NCI-H2171 (cell line): ENCODE data around the gene CTNNA1.

Experiments used
- DNase-seq: peaks from one replicate; lab custom pipeline; 2025; lab: John Stamatoyannopoulos, UW

Gene CTNNA1

DNA sequence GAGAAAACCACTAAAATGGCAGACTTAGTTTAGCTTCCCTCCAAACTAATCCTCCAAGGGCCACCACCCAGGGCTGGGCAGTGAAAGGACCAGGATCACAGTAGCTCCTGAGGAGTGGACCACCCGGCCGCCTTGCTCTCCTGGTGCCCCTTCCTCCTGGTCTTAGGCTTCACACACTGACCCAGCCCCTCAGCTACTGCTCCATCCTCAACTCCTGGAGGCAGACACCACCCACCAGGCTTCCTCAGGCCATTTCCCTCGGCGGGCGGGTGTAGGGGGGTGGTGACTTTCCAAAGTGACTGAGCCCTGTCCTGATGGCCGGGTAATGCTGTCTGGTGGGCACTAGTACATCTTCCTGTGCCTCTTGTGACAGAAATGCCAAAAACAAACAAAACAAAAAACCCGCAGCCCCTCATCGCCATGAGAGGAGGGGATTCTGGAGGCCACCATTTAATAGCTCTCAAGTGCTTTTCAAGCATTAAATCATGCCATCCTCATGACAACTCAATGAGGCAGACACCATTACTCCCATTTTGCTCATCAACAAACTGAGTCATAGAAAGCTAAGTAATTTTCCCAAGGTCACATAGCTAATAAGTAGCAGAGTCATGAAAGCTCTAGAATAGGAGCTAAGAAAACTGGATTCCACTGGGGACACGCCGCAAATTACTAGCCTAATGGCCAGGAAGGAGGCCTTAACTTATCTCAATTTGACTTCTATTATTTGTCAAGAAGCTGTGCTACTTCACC is 213.2 kb downstream of the CTNNA1 start:
- DNase-seq: no peak

DNA sequence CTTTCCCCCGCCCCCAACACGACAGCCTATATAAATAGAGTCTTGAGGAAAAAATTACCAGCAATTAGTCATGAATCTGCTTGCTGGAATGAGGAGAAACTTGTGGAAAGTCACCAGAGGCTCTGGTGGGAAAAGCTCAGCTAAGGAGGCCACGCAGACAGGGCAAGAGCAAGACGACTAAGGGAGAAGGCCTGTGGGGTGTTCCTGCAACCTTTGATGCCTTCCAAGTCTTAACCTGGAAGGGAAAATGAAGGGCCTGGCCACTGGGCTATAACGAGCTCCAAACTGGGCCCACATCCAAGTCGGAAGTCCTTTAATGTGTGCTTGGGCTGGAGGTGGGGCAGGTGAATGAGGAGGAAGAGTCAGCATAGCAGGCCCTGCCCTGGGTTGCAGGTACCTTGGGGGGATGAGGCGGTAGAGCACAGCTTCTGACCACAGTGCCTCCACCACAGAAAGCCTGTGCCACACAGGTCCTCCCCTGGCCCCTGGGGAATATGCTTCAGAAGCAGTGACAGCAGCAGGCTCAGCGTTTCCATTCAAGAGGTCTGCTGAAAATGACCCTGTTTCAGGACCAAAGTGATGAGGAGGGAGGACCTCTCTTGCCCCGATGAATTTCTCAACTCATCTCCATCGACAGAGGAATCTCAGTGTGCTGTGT is 214.7 kb downstream of the CTNNA1 start:
- no peak for DNase-seq

DNA sequence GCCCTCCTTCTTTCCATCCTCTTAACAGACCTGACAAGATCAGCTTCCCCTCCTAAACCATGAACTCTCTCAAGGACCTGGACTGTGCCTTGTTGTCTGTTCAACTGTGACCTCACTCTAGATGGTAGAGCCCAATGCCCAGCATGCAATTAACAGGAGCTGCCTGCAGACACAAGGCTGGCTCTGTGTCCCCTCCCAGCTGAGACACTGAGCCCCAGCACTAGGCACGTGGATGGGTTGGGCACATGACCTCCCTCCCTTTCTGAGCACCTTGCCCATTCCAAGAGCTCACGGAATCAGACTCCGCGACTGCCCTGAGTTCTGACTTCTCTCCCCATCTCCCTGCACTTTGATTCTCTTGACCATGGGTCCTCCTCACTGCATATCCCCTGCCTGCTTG is 215.4 kb downstream of the CTNNA1 start:
- no peak for DNase-seq

DNA sequence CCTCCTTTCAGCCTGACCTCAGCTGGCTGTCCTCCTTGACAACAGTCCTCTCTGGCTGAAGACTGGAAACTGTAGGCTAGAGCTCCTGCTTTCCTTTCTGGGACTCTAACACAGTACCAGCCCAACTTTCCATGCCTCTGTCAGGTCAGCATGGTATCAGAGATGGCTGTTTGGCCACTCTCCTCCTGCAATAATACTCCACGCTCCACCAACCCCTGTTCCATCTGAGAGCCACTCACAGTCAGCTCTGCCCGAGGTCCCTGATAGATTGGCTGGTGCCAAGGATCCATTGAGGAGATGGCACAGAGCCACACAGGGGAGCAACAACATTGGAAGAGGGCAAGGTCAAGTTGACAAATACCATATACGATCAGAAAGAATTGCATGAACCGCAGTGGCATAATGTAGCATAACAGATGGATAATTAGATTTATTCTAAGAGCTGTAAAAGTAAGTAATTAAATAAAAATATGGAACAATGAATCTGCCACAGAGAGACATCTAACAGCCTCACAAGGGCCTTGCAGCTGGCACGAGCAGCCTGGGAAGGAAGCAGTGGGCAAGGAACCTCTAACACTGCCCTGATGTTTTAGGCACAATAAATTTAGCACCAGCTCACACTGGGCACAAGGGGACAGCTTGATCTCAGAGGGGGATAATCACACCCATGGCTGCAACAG is 216.2 kb downstream of the CTNNA1 start:
- no peak for DNase-seq

DNA sequence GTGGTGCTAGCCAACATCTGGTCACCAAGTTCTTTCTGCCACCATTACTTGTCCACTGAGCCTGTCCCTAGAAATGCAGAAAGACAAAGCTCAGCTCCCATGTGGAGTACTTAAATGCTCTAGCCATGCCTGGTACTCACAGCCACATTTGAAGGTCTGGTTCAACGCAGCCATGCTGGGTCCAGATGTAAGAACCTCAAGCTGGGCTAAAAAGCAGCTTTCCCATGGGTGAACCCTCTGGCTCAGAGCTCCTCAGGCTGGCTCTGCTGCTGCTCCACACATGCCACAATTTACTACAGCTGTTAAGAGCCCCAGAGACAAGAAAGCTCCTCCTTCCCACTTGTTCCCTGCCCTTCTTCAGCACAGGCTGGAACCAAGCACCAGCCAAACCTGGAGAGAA is 219.0 kb downstream of the CTNNA1 start:
- no peak for DNase-seq

DNA sequence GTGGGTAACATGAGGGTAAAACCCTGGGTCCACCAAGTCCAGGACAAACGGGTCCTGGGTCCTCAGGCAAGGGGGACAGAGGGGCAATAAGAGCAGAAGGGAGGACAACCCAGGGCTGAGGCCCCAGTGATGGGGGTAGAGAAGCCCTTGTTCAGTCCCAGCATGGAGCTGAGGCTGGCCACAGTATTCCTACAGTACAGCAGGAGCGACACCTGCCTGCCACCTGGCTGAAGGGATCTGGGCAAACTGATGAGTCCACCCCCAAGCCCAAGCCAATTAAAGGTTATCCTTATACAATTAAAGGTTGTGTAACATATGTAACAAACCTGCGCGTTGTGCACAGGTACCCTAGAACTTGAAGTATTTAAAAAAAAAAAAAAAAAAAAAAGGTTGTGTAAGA is 219.6 kb downstream of the CTNNA1 start:
- no peak for DNase-seq

DNA sequence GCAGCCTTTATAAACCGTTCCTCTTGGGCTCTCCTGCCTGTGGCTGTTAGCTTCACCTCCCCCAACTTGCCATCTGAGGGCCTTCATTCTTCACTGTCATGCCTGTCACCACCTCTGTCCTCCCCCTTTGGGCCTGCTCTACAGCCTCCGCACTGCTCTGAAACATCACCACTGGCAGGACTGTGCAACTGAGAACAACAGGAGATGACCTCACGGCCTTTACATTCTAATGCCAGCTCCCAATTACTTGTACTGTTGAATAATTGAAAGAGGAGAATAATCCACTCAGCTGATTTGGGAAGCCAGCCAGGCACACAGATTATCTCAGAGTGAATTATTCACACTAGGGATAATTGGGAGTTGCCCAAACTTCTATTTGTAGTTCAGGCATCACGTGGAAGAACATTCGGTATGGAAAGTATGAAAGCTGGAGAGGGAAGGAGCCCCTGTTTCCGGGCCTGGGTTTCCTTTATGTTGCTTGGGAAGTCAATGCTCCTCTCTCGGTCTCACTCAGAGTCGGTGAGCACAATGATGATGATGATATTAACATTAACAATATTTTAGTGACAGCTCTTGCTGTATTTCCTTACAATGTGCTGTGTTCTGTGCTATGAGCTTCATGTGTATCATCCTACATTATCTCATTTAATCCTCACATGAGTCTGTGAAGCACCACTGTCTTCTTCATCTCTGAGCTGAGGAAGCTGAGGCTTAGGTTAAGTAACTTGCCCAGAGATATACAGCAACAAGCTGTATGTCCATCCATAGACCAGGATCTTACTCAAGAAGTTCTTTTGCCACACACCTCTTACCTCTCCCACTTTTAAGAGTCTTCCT is 221.2 kb downstream of the CTNNA1 start:
- no peak for DNase-seq

DNA sequence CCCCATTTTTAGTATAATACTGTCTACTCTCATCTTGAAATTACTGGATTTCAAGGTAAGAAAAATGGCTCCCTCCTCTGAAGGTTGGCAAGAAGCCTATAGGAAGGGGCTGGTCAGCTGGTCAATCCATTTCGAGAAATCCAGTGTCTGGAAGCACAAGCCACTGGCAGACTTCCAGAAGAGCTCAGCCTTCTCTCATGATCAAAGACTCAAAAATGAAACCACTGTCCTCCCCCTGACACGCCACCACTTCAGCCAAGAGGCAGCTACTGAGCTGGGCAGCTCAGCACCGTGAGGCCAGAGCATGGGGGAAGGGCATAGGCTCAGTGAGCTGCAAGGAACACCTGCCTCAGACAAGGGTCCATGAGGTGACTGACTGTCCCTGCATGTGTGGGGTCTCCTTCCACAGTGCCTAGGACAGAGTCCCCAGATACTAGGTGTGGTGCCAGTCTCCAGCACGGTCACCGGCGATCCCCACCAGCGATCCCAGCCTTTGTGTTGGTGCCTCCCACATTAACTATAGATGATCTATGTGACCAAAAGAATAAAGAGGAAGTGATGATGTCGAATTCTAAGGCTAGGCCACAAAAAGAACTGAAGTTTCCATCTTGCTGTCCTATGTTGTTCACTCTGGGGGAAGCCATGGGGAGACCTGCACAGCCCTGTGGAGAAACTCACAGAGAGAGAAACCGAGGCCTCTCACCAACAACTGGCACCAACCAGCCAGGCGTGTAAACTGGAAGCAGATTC is 222.0 kb downstream of the CTNNA1 start:
- DNase-seq: no peak

DNA sequence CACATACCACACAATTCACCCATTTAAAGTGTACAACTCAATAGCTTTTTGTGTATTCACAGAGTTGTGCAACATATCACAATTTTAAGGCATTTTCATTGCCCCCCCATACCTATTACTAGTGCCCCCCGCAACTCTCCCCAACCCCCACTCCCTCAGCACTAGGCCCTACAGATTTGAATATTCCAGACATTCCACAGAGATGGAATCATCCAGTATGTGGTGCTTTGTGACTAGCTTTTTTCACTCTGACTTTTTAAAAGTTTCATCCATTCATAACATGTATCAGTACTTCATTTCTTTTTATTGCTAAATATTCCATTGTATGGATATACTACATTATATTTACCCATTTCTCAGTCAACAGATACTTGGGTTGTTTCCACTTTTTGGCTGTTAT is 224.9 kb downstream of the CTNNA1 start:
- DNase-seq: no peak

DNA sequence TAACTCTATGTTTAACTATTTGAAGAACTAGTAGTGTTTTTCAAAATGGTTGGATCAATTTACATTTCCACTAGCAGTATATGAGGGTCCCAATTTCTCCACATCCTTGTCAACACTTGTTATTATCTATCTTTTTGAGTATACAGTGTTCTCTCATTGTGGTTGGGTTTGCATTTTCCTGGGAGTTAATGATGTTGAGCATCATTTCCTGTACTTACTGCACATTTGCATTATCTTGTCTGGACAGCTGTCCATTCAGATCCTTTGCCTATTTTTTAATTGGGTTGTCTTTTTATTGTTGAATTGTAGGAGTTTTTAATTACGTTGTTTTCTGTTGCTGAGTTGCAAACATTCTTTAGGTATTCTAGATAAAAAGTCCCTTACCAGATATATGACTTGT is 225.4 kb downstream of the CTNNA1 start:
- no peak for DNase-seq

DNA sequence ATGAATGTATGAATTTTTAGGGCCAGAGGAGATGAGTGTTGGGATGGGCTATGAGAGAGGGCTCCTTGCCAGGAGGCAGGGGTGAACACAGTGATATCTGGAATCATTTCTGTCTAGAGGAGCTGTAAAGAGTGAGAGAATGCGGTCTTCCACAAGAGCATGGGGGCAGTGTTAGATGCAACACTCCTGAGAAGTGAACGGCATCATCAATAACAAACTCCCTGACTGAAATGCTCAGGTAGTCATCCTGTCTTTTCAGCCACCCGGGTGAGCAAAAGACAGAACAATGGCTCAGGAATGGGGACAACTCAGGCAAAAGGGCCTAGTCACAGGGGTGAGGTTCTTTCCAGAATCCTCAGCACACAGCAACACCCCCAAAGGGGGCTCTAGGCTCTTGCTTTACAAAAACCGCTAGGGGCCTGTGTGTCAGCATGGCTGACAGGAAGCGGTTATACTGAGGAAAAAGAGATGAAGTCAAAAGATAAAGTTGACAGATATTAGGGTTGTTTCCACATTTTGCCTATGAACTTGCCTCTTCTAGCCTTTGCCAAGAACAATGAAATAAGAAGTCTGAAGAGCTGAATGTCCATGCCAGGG is 226.6 kb downstream of the CTNNA1 start:
- DNase-seq: no peak

DNA sequence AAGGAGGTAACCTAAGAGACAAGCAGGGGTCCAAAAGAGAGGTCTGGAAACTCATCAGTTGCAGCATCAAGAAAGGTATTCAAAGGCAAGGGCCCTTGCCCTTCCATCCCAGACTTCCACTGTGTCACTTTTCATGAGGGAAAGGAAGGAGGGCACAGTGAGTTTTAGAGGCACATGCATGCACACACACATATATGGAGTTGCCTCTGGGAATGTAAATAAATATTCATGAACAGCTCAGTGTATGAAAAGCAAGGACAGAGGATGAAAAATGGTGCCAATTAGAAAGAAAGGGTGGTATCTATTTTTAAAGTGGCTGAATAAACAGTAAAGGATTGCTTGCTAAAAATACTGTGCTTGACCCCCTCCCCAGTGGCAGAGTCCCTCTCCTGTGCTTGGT is 227.2 kb downstream of the CTNNA1 start:
- DNase-seq: no peak

DNA sequence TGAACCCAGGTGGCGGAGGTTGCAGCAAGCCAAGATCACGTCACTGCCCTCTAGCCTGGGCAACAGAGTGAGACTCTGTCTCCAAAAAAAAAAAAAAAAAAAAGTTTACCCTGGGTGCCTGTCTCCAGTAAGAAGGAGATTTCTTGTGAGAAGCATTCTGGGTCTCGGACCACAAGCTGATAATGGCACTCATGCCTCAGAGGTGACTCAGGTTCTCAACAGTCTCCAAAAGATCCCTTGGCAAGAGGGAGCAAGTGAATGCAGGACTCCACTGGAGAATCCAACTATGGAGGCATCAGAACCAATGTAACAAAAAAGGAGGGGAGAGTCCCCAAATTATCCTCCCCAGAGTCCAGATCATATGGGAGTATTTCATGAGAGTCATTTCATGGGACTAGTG is 227.9 kb downstream of the CTNNA1 start:
- DNase-seq: no peak

DNA sequence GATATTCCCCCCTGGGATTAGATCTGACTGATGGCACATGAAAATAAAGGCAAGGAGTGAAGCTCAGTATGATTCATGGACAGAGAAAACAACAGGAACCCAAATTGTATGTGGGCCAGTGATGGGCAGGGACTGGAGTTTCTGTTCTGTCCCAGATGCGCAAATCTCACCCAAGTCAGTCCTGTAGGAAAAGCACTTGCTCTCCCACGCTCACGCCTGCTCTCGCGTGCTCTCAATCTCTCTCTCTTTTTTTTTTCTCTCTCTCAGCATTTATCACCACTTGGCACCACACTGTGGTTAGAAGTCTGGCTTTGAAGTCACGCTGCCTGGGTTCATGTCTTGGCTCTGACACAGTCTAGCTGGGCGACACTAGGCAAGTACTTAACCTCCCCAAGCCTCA is 228.4 kb downstream of the CTNNA1 start:
- no peak for DNase-seq

DNA sequence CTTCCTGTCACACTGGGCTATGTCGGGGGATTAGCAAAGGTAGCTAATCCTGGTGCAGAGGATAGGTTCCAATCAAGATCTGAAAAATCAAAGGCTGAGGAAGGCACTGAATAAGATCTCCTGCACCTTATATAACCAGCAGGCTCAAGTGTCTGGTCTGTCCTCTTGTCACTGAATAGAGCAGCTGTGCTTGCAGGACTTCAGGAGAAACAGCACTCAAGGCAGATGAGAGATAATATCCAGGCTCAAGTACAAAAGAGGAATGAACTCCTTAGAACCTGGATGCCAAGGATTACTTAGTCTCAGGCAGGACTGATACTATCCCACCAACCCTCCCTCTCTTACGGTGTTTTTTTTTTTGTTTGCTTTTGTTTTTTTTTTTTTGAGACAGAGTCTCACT is 230.8 kb downstream of the CTNNA1 start:
- DNase-seq: no peak
